B cell (primary cell): ENCODE measurements around the gene FGF4.

Experiments
- EZH2 ChIP-seq: IDR thresholded peaks from 2 replicates; pipeline ENCODE4 v1.6.1; 2012; ENCODE audit warnings: borderline replicate concordance, low read depth, mild to moderate bottlenecking, moderate library complexity, low read length; ENCODE audit not compliant: insufficient read depth, poor library complexity, severe bottlenecking
- TF ChIP-seq, protein P1 (sequence below): fragments of 200-600 bp; IDR thresholded peaks from one replicate; pipeline ENCODE4 v1.8.0; 2022; ENCODE audit warnings: antibody characterized with exemption, mild to moderate bottlenecking

- TF ChIP-seq, protein P1, sequence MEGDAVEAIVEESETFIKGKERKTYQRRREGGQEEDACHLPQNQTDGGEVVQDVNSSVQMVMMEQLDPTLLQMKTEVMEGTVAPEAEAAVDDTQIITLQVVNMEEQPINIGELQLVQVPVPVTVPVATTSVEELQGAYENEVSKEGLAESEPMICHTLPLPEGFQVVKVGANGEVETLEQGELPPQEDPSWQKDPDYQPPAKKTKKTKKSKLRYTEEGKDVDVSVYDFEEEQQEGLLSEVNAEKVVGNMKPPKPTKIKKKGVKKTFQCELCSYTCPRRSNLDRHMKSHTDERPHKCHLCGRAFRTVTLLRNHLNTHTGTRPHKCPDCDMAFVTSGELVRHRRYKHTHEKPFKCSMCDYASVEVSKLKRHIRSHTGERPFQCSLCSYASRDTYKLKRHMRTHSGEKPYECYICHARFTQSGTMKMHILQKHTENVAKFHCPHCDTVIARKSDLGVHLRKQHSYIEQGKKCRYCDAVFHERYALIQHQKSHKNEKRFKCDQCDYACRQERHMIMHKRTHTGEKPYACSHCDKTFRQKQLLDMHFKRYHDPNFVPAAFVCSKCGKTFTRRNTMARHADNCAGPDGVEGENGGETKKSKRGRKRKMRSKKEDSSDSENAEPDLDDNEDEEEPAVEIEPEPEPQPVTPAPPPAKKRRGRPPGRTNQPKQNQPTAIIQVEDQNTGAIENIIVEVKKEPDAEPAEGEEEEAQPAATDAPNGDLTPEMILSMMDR: no peak
- no peak for TF ChIP-seq EZH2
Measured at GRCh38 chr11:69823641-69824265, 48.6 kb upstream of the FGF4 start.
